ENCODE data around the gene GALNT17.

DNA sequence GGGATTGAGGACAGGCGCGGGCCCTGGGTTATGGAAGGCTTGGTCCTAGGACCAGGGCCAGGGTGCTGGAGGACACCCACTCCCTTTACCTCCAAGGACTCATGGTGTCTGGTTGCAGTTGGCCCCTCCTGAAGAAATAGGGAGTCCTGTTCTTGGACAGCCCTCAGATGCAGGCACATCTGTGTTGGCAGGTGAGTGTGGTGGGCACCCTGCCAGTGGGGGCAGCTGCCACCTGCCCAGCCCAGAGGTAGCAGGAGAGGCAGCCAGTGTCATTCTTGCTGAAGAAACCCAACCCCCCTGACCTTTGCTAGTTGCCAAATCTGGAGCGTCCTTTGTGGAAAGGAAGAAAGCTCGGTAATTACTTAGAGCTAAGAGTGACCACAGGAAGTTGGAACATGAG, 8.3 kb downstream of the GALNT17 start:
- TF ChIP-seq, protein P1, sequence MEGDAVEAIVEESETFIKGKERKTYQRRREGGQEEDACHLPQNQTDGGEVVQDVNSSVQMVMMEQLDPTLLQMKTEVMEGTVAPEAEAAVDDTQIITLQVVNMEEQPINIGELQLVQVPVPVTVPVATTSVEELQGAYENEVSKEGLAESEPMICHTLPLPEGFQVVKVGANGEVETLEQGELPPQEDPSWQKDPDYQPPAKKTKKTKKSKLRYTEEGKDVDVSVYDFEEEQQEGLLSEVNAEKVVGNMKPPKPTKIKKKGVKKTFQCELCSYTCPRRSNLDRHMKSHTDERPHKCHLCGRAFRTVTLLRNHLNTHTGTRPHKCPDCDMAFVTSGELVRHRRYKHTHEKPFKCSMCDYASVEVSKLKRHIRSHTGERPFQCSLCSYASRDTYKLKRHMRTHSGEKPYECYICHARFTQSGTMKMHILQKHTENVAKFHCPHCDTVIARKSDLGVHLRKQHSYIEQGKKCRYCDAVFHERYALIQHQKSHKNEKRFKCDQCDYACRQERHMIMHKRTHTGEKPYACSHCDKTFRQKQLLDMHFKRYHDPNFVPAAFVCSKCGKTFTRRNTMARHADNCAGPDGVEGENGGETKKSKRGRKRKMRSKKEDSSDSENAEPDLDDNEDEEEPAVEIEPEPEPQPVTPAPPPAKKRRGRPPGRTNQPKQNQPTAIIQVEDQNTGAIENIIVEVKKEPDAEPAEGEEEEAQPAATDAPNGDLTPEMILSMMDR (IDR thresholded peaks at IDR 0.05) = no peak
- TF ChIP-seq POLR2A (IDR thresholded peaks at IDR 0.05) (no peak), EP300 (IDR thresholded peaks at IDR 0.05) (no peak), POLR2AphosphoS5 (IDR thresholded peaks at IDR 0.05) (no peak)

Data from upper lobe of left lung (tissue), 4 donors.